Measurements from ENCODE around the gene PSMD13. TPM values are rescaled to one million over a fixed set of nuclear protein-coding genes. Genes with fewer than 3 reads are reported as not detected.

Gene PSMD13
- total RNA-seq, 1 experiment from 2014 or later, result 217 TPM

DNA sequence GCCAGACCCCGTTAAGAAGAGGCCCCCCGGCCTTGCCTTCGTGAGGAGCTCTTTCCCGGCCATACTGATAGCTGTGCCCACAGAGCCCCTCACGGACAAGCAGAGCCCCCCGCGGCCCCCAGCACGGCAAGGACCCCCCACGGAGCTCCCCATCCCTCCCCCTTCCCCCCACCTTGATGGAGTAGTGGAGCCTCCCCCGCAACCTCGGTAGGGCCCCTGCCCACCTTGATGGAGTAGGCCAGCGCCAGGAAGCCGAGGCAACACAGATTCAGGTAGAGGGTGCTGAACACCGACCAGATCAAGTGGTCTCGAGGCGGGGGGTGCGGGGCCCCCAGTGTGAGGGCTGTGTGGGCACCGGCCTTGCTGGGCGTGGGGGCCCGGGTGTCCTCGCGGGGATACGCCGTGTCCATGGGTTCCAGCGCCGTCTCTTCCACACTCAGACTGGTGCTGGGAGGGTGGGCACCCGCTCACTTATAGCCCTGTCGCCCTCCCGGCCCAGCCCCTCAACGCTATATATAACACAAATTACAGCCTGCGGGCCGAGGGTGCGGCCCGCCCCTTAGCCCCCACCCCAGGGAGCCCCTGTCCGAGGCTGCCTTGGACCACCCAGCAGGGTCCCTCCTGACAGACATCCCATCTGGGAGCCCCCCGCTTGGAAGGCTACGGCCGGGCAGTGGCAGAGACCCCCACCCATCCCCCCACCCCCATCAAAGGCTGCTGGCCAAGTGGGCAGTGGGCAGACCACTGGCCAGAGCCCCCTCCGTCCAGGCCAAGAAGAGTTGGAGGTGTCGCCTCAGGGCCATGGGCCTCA lies 62.5 kb downstream of the PSMD13 start, which contains the start of gene IFITM5:
Gene IFITM5 (minus strand): TSS at position 446 of the 811 bp plus-strand sequence. CDS start 36 bp downstream, at position 410.
- H3K27me3 ChIP-seq (replicated peaks), result no peaks in the 10 kb centered on the region
- H3K27ac ChIP-seq, result no peak within 1 kb of the TSS
- H3K4me3 ChIP-seq, result no peak within 1 kb of the TSS
- H3K4me1 ChIP-seq (replicated peaks), result peaks cover 15% of the 10 kb centered on the region
- H3K36me3 ChIP-seq, result no peaks in the 10 kb centered on the region
- DNase-seq (ENCODE audit: low read depth in 1 of 2, low spot score in 2 of 2), result no peak
- H3K9me3 ChIP-seq (replicated peaks), result no peaks in the 10 kb centered on the region

GRCh38 chr11:299951-300735 lies 63.4 kb downstream of the PSMD13 start:
- Histone ChIP-seq H3K4me3 (no peak overlapping the region), H3K9me3 (replicated peaks) (no peaks in the 10 kb centered on the region), H3K36me3 (no peaks in the 10 kb centered on the region), H3K27ac (no peak overlapping the region), H3K4me1 (replicated peaks) (peaks cover 15% of the 10 kb centered on the region), H3K27me3 (replicated peaks) (no peaks in the 10 kb centered on the region)
- DNase-seq (ENCODE audit: low read depth in 1 of 2, low spot score in 2 of 2), result peak in 1 of 2 experiments; percentile 10

Other genes starting within 250 kb of the PSMD13 start
- not detected in 2 replicates for gene SCGB1C1, start 43.9 kb upstream of the PSMD13 start, total RNA-seq (2014; rRNA removed; shearing (Covaris generic))
- gene BET1L, start 29.6 kb upstream of the PSMD13 start, total RNA-seq (2014; rRNA removed; shearing (Covaris generic)), result 9.8 and 10.5 TPM in 2 replicates
- gene RIC8A, start 29.3 kb upstream of the PSMD13 start, total RNA-seq (2014; rRNA removed; shearing (Covaris generic)), result 165 and 176 TPM in 2 replicates
- 2.3 and 7.1 TPM in 2 replicates for gene SIRT3, start 634 bp upstream of the PSMD13 start, total RNA-seq (2014; rRNA removed; shearing (Covaris generic))
- not detected in 2 replicates for gene NLRP6, start 41.4 kb downstream of the PSMD13 start, total RNA-seq (2014; rRNA removed; shearing (Covaris generic))
- 2.1 and 4.6 TPM in 2 replicates for gene PGGHG, start 52.1 kb downstream of the PSMD13 start, total RNA-seq (2014; rRNA removed; shearing (Covaris generic))
- gene IFITM5, start 62.5 kb downstream of the PSMD13 start, total RNA-seq (2014; rRNA removed; shearing (Covaris generic)), result not detected in 2 replicates
- gene IFITM2, start 70.8 kb downstream of the PSMD13 start, total RNA-seq (2014; rRNA removed; shearing (Covaris generic)), result 6.0 and 16.3 TPM in 2 replicates
- 0.37 TPM in 1 of 2 replicates, not detected in the other for gene IFITM1, start 77.1 kb downstream of the PSMD13 start, total RNA-seq (2014; rRNA removed; shearing (Covaris generic))
- 43.5 and 63.1 TPM in 2 replicates for gene IFITM3, start 83.9 kb downstream of the PSMD13 start, total RNA-seq (2014; rRNA removed; shearing (Covaris generic))
- gene B4GALNT4, start 132.5 kb downstream of the PSMD13 start, total RNA-seq (2014; rRNA removed; shearing (Covaris generic)), result not detected in 2 replicates
- gene PKP3, start 157.2 kb downstream of the PSMD13 start, total RNA-seq (2014; rRNA removed; shearing (Covaris generic)), result 1.9 and 5.7 TPM in 2 replicates
- gene SIGIRR, start 178.0 kb downstream of the PSMD13 start, total RNA-seq (2014; rRNA removed; shearing (Covaris generic)), result 3.3 and 8.6 TPM in 2 replicates
- gene ANO9, start 205.0 kb downstream of the PSMD13 start, total RNA-seq (2014; rRNA removed; shearing (Covaris generic)), result not detected in 2 replicates
- 11.5 and 18.3 TPM in 2 replicates for gene PTDSS2, start 213.3 kb downstream of the PSMD13 start, total RNA-seq (2014; rRNA removed; shearing (Covaris generic))

All from SJSA1 (cell line).